RPMI8226 (cell line): Measurements from ENCODE around the gene HAGH.
"Not testable (repeated sequence)": the region's sequence is repeated elsewhere in the genome, so short reads cannot be mapped to it uniquely, and the experiment has no call there.

ENCODE experiments used
- DNase-seq: peaks from one replicate; pipeline ENCODE4 v3.0.0-alpha.2; 2015

The HAGH gene

DNA sequence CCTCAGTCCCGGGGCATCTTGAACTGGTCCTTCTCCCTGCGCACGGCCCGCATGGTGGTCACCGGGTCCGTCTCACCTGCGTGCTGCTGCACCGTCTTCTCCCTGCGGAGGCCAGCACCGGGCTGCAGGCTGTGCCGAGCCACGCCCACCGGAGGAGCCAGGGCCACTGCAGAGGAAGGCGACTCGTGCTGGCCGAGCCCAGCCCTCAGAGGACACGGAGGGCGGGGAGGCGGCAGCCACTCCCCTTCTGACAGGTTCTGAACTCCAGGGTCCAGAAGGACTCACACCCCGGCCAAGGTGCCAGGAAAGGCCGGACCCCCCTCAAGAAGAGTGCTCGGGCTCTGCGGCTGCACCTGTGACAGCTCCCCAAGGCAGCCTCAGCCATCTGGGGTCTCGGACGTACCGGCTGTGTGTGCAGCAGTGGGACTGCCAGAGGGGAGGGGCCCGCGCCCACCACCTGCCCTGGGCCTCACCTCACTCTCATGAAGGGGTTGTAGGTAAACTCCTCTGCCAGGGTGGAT, 17.3 kb downstream of the HAGH start:
- no peak for DNase-seq

- DNase-seq: no peak
These were observed 17.9 kb downstream of the HAGH start for GRCh38 chr16:1808691-1809090.

DNA sequence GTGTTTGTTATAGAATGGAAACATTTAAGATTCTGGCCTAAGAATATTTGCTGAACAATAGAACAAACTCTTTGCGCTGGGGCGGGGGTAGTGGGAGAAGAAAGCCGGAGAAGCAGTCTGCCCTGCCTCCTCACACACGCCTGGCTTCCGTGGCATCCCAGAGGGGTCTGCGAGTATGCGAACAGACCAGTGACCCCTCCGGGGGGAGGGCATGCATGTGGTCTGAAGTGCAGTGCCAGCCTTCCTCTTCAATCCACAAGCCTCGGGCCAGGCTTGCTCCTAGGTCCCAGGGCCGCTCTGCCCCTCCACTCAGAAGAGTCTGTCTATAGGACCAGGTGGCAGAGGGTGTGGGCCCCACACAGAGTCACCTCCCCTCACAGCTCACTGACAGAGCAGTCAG, 19.0 kb downstream of the HAGH start:
- DNase-seq: no peak

DNA sequence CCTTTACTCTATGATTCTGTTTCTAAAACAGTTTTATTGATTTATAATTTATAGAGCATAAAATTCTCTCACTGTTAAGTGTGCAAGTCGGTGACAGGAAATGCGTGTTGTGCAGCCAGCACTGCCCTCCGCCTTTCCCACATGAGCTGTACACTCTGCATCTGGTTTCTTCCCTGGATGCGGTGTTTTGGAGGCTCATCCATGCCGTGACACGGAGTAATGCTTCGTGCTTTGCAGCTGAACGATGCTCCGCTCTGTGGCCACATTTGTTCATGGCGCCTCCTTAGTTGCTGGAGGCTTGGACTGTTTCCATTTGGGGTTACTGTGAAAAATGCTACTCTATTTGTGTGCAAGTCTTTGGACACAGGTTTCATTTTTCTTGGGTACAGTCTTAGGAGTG, 25.9 kb downstream of the HAGH start:
- no peak for DNase-seq

DNA sequence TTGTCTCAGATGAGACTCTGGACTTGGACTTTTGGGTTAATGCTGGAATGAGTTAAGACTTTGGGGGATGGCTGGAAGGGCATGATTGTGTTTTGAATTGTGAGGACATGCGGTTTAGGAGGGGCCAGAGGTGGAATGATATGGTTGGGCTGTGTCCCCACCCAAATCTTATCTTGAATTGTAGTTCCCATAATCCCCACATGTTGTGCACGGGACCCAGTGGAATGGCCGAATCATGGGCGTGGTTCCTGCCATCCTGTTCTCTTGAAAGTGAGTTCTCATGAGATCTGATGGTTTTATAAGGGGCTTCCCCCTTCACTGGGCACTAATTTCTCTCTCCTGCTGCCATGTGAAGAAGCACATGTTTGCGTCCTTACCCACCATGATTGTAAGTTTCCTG, 27.4 kb downstream of the HAGH start:
- DNase-seq: not testable (repeated sequence)

DNA sequence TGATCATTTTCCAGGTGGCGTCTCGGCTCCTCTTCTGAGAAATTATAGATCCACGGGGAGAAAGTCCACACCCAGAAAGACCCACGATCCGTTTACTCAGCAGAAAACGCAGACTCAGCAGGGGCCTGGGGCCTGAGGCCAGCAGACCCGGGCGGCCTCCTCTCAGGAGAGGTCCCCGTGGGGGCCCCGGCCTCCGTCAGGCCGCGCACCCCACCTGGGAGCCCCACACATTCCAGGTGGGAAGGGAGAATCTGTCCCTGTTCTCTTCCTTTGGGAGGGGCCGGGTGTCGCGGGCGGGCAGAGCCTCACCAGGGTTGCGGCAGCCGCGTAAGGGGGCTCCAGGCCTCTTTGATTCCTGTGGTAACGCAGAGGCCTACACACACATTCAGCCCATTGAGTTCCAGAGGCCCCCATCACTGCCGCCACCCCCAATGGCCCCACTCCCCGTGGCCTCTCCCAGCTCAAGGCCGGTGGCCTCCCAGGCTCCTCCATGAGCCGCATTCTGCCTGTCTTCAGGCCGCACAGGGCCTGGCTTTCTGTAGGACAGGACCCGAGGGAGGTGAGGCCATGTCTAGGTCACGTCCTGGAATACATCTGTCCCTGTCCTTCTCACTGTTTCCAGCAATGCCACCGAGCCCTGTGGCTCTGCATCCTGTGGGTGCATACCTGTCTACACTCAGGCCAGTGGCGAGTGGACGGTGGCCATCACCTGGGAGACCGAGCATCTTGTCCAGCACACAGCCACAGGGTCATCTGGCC, 31.5 kb downstream of the HAGH start:
- no peak for DNase-seq

- no peak for DNase-seq
These were observed 32.3 kb downstream of the HAGH start for GRCh38 chr16:1794221-1794871.

- no peak for DNase-seq
These were observed 32.9 kb downstream of the HAGH start, which contains the start of gene IGFALS for GRCh38 chr16:1793578-1794220. Gene IGFALS (minus strand): TSS chr16:1793705. CDS start chr16:1793652, 53 bp downstream.

GRCh38 chr16:1792836-1793577, 33.6 kb downstream of the HAGH start:
- no peak for DNase-seq

GRCh38 chr16:1791943-1792812, 34.4 kb downstream of the HAGH start:
- no peak for DNase-seq

DNA sequence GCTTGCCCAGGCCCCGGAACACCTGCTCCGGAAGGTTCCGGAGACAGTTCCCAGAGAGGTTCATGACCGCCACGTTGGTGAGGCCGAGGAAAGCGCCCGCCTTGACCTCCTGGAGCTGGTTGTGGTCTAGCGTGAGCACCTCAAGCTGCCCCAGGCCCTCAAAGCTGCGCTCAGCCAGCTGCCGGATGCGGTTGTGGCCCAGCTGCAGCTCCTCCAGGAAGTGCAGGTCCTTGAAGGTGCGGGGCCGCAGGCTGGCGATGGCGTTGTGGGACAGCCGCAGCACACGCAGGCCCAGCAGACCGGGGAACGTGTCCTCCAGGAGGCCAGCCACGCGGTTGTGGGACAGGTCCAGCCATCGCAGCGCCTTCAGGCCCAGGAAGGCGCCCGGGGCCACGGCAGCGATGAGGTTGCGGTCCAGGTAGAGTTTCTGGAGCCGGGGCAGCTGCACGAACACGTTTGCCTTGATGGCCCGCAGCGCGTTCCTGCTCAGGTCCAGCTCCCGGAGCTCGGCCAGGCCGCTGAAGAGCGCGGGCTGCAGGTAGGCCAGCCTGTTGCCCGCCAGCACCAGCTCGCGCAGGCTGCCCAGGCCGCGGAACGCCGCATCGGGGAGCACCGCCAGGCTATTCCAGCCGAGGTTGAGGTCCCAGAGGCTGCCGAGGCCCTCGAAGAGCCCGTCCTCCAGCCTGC, 35.2 kb downstream of the HAGH start:
- DNase-seq: no peak

- DNase-seq: no peak
These were observed 35.9 kb downstream of the HAGH start for GRCh38 chr16:1790611-1791255.

- no peak for DNase-seq
These were observed 36.4 kb downstream of the HAGH start for GRCh38 chr16:1790261-1790610.

- DNase-seq: no peak
These were observed 37.0 kb downstream of the HAGH start for GRCh38 chr16:1789643-1790045.

GRCh38 chr16:1788708-1789100, 37.9 kb downstream of the HAGH start:
- no peak for DNase-seq

DNA sequence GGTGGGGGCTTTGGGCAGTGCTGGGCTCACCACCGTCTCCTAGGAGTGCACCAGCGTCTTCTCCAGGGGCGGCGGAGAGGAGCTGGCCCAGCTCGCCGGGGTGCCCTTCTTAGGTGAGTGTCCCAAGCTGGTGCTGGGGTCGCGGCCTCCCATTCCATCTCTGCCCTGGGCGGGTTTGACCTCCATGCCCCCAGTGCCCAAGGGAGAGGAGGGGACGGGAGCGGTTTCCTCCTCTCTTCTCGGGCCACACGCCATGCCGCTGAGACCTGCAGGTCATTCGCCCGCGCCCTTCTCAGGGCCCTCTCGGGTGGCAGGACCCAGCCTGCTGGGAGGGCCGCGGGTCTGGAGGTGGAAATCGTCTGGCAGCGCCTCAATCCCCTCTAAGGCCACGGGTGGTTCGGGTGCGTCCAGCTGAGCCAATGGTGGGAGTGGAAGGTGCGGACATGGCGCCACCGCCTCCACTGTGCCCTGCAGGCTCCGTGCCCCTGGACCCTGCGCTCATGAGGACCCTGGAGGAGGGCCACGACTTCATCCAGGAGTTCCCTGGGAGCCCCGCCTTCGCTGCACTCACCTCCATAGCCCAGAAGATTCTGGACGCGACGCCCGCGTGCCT, 38.4 kb downstream of the HAGH start:
- no peak for DNase-seq

DNA sequence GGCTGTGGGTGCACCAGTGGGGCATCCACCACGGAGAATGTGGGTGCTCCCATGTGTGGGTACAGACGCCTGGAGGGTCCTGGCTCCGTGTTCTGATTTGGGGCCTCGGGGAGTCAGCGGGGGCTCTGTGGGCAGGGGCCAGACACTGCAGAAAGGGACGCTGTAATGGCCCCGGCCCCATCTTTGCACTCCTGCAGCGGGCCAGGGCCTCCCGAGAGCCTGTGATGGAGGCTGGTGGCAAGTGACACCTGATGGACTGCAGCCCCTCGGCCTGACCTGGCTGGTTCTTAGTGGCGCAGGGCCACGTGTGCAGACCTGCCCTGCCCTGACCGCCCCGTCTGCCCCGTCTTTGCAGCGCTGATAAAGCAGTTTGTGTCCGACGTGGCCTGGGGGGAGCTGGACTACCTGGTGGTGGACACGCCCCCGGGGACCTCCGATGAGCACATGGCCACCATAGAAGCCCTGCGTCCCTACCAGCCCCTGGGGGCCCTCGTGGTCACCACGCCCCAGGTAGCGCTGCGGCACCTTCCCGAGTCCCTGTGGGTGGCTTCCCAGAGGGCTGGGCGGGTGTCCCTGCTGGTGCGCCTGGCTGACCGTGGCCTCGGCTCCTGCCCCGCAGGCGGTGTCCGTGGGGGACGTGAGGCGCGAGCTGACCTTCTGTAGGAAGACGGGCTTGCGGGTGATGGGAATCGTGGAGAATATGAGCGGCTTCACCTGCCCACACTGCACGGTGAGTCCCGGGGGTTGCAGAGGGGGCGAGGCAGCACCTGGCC, 39.1 kb downstream of the HAGH start:
- DNase-seq: no peak

DNA sequence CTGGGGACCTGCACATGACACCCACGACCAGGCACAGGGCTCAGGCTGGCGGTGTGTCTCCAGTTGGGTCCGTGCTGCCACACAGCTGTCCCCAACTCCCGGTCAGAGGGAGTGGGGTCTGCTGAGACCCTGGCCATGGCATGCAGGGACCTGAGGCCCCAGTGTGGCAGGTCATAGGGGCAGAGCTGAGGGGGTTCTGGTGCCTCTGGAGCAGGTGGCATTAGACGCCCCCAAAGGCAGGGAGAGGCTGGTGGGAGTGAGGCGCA, 39.6 kb downstream of the HAGH start:
- DNase-seq: no peak

DNA sequence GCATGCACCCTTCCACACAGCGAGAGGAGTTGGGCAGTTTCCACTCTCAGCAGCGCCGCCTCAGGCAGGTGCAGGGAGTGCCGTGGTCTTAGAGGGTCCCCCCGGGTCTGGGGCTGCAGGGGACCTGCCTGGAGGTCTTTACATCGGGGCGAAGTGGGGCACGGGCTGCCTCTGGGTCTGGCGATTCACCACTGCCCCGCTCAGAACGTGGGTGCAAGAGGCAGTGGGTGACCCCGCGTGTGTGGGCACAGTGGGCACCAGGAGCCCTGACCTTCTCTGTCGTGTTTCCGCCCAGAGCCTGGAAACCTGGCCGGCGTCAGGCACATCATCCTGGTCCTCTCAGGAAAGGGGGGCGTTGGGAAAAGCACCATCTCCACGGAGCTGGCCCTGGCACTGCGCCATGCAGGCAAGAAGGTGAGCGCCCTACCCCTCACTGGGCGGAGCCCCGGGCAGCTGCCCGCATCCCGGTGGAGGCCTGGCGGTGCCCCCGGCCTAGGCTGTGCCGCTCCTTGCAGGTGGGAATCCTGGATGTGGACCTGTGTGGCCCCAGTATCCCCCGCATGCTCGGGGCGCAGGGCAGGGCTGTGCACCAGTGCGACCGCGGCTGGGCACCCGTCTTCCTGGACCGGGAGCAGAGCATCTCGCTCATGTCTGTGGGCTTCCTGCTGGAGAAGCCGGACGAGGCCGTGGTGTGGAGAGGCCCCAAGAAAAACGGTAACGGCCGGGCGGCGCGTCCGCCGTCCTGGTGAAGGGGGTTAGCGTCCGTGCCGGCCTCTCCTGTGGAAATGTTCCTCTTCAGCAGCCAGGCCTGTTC, 40.2 kb downstream of the HAGH start:
- DNase-seq: no peak
